Skin epidermis (tissue), 12 donors: ENCODE measurements around the gene MPC2.

Source experiments
- H3K27ac ChIP-seq, 21 experiments: fragments of 200-600 bp; sonication (generic) in 11 of 21; one replicate each; pipeline ENCODE4 v1.5.0; 2020; ENCODE audit warnings: mild to moderate bottlenecking in 3 of 21, inconsistent platforms in 2 of 21, moderate library complexity in 2 of 21
- H3K4me3 ChIP-seq, 7 experiments: fragments of 200-600 bp; sonication (generic) in 2 of 7; one replicate each; pipeline ENCODE4 v1.5.0; 2020; ENCODE audit warnings: inconsistent platforms in 2 of 7, mild to moderate bottlenecking in 2 of 7, moderate library complexity in 1 of 7

Gene MPC2

DNA sequence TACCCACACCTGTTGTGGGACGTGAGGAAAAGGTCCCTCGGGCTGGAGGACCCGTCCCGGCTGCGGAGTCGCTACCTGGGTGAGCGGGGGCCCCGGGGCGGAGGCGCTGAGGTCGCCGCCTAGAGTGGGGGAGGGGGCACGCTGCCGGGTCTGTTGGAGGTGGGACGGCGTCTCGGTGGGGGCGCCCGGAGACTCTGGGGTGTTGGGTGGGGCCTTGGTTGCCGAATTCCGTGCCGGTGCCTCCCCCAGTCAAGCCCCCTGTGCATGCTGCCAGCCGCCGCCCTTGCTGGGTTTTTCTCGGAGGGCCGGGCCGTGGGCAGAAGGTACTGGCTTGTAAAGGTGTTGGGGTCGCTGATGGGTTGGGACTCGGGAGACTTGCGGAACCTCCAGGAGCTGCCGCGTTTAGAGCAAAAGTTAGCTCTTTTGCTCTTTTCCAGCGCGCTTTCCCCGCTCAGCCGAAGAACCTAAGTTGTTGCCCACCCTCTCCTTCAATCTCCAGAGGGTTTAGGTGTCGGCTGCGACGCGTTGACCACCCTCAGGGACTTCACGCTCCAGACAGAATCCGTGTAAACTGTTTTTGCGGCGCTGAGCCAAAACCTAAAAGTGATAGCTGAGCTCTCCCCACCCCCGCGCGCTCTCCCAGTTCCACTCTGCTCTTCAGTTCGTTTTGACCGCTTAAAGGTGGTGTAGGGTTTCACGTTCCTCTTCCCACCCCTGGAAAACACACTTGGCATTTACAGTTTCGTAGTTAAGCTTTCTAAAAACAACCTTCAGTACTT is at the start of gene MPC2:
Gene MPC2, minus strand, starts transcription at position 143 of the 779 bp plus-strand sequence. CDS start 1,231 bp downstream, outside the sequence.
- Histone ChIP-seq H3K27ac (peak within 1 kb of the TSS; percentile 71 to 98 (median 95)), H3K4me3 (peak within 1 kb of the TSS; percentile 57 to 100 (median 88))

DNA sequence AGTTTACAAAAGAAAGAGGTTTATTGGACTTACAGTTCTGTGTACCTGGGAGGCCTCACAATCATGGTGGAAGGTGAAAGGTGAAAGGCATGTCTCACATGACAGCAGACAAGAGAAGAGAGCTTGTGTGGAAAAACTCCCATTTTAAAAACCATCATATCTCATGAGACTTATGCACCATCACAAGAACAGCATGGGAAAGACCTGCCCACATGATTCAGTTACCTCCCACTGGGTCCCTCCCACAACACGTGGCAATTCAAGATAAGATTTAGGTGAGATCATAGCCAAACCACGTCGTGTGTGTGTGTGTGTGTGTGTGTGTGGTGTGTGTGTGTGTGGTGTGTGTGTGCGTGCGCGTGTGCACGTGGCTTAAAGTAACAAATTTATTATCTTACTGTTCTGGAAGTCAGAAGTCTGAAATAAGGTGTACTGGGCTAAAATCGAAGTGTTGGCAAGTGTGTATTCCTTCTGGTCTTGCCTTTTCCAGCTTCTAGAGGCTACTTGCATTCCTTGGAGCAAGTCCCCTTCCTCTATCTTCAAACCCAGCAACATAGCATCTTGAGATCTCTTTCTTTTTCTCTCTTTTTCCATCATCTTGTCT is 48.1 kb upstream of the MPC2 start:
- no peak overlapping the region for H3K4me3 ChIP-seq
- no peak overlapping the region for H3K27ac ChIP-seq

DNA sequence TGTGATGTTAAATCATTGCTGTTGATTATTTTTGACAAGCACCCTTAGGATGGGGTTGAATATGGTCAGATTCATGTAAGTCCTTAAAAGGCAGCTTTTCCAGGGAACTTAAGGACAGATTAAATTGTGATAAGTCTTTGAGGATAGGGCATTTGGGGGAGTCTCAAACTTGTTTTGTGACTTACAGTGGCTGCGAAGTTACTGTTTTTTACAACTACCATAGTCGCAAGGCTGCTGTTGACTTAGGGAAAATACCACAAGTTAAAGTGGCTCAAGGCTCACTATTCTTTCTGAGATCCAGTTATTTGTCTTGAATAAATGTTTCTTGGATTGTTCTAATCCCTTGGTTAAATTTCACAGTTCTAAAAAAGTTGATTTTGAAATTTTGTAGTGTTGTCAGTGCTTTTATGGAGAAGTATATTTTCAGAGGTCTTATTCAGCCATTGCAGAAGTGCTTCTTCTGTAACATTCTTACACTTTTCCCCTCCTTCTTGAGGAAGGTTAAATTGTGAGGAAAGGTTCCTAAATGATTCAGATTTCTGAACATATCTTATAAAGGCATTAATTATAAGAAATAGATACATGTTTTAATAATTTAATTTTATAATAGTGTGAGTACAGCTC is 47.0 kb upstream of the MPC2 start:
- Histone ChIP-seq H3K4me3 (no peak overlapping the region), H3K27ac (no peak overlapping the region)

DNA sequence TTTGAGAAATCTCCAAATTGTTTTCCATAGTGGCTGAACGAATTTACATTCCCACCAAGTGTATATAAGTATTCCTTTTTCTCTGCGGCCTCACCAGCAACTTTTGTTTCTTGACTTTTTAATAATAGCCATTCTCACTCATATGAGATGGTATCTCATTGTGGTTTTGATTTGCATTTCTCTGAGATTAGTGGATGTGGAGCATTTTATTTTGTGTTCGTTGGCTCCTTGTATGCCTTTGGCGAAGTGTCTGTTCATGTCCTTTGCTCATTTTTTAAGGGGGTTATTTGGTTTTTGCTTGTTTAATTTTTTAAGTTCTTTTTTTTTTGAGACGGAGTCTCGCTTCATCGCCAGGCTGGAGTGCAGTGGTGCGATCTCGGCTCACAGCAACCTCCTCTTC is 45.1 kb upstream of the MPC2 start:
- no peak overlapping the region for H3K4me3 ChIP-seq
- H3K27ac ChIP-seq, result no peak overlapping the region

DNA sequence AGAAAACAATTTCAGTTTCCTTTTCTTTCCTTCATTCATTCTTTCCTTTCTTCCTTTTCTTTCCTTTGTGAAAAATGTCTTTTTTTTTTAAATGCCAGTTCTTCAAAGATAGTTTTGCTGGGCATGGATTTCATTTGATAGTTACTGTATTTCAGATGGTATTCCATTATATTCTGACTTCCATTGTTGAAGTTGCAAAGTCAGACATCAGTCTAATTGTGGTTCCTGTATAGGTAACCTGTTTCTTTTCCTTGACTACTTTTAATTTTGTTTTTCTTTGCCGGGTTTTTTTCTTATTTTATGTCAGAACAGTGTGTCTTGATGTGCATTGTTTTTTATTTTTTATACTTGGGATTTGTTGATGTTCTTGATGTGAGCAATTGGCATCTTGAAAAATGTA is 40.4 kb upstream of the MPC2 start:
- H3K27ac ChIP-seq, result no peak overlapping the region
- H3K4me3 ChIP-seq, result no peak overlapping the region

DNA sequence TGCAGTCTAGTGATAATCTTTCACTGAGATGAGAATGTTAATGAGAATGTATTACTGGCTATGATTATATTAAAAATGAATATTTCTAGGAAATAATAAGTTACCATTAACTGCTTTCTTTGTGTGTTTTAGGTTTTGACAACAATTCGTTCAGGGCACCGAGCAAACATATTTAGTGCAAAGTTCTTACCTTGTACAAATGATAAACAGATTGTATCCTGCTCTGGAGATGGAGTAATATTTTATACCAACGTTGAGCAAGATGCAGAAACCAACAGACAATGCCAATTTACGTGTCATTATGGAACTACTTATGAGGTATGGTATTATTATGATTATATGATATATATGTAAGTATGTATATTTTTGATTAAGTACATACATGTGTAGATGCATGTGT is 37.8 kb upstream of the MPC2 start:
- Histone ChIP-seq H3K4me3 (no peak overlapping the region), H3K27ac (no peak overlapping the region)

DNA sequence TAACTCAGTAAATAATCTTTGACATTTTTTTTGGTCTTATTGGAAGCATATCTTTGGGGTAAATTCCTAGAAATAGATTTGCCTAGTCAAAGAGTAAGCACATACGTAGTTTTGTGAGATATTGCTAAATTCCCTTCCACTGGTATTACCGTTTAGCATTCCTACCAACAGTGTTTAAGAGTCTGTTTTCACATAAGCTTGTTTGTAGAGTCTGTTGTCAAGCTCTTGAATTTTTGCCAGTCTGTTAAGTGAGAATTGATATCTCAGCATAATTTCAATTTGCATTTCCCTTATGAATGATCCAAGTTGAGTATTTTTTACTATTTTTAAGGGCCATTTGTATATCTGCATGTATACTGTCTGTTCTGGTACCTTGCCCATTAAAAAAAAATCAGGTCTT is 37.0 kb upstream of the MPC2 start:
- H3K4me3 ChIP-seq, result no peak overlapping the region
- H3K27ac ChIP-seq, result no peak overlapping the region

DNA sequence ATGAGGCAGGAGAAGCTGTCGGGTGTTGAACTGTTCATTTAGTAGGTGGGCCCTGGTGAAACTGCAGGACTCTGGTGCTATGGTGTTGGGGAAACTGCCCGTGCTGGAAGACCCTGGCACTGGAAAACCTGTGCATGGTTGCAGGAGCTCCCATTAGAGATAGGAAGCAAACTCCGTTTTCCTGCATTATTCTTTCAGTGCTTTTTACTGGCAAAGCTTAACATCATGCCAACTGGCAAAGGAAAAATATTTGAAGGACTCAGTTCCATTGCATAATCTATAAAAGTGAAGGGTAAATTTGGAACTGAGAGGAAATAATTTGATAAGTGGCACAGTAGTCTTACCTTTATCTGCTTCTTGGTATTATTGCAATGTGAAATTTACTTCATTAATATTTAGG is 31.7 kb upstream of the MPC2 start:
- Histone ChIP-seq H3K27ac (no peak overlapping the region), H3K4me3 (no peak overlapping the region)

DNA sequence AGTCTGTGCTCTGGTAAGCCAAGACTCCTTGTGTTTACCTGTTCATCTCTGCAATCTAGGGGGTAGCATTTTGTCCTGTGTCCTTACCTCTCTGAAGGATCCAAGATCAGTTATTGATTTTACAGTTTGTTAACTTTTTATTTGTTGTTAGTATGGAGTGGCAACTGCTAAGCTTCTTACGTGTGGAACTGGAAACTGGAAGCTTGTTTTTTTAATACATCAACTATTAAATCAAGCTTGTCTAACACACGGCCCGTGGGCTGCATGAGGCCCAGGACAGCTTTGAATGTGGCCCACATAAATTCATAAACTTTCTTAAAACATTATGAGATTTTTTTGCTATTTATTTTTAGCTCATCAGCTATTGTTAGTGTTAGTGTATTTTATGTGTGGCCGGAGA is 29.2 kb upstream of the MPC2 start:
- Histone ChIP-seq H3K27ac (no peak overlapping the region), H3K4me3 (no peak overlapping the region)

DNA sequence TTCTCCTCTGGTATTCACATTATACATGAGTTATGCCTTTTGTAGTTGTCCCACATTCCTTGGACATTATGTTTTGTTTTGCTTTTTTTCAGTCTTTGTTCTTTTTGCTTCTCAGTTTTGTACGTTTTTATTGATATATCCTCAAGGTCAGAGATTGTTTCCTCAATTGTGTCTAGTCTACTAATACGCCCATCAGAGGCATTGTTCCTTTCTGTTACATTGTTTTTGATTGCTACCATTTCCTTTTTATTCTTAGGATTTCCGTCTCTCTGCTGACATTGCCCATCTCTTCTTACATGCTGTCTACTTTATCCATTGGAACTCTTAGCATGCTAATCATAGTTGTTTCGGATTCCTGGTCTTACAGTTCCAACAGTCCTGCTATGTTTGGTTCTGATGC is 27.8 kb upstream of the MPC2 start:
- Histone ChIP-seq H3K4me3 (no peak overlapping the region), H3K27ac (no peak overlapping the region)

DNA sequence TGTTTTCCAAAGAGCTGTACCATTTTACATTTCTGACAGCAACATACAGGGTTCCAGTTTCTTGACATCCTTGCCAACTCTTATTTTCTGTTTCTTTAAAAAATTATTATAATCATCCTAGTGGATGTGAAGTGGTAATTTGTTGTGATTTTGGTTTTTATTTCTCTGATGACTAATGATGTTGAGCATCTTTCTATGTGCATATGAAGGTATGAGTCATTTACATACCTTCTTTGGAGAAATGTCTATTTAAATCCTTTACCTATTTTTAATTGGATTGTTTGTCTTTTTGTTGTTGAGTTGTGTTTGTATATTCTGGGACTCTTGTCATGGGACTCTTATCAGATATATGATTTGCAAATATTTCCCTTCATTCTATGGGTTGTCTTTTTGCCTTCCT is 20.8 kb upstream of the MPC2 start:
- H3K27ac ChIP-seq, result no peak overlapping the region

DNA sequence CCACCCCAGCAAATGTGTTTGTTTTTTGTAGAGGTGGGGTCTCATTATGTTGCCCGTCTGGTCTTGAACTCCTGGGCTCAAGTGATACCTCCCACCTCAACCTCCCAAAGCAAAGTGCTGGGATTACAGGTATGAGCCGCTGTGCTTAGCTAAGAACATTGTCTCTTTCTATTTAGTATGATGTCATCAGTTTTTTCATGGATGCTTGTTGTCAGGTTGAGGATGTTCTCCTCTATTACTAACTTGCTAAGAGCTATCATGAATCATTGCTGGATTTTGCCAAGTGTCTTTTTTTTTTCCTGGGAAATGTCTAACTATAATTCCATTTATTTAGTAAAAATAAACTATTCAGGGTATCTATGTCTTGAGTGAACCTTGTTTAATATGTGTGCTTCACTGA is 19.0 kb upstream of the MPC2 start:
- Histone ChIP-seq H3K4me3 (no peak overlapping the region), H3K27ac (no peak overlapping the region)

More for the DNA sequence above, 20.8 kb upstream of the MPC2 start:
- no peak overlapping the region for H3K4me3 ChIP-seq

DNA sequence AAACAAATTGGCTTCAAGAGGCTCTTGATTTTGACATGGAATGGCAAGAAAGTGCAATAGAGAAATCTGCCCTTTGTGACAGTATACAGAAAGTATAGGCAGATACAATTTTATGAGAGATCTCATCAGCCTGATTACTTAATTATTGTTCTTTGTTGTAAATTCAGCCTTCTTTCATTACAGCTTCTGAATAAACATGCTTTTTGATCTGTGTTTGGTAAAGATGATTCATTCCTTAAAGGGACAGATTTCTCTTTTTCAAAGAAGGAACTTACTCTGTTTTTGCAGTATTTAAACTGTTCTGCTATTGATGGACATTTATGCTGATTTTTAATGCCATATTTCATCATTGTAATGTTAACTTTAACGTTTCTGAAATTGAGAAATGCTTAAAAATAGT is 13.7 kb upstream of the MPC2 start:
- no peak overlapping the region for H3K27ac ChIP-seq
- H3K4me3 ChIP-seq, result no peak overlapping the region

DNA sequence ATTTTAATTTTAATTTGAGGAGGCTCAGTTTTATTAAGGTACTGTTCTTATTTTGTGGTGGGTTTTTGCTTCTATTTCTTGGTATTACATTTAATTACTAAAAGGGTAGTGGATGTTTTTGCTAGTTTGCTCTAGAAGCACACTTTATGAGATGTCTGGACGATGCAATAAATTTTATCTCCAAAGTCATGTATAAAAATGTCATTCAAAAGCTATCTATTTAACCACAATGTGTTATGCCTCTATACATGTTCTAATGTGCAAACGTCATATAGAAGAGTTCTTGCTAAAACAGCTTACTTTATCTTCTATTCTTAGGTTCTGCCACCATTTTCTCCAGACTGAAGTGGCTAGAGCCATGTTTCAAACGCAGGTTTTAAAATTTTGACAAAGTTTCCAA is 12.9 kb upstream of the MPC2 start:
- Histone ChIP-seq H3K27ac (no peak overlapping the region), H3K4me3 (no peak overlapping the region)

DNA sequence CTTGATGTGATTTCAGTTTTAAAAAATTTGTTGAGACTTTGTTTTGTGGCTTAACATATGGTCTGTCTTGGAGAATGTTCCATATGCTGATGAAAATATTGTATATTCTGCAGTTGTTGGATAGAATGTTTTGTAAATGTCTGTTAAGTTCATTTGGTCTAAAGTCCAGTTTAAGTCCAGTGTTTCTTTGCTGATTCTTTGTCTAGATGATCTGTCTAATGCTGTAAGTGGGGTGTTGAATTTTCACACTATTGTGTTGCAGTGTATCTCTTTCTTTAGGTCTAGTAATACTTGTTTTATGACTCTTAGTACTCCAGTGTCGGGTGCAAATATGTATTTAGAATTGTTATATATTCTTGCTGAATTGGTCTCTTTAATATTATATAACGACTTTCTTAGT is 10.9 kb upstream of the MPC2 start:
- Histone ChIP-seq H3K27ac (no peak overlapping the region), H3K4me3 (no peak overlapping the region)

DNA sequence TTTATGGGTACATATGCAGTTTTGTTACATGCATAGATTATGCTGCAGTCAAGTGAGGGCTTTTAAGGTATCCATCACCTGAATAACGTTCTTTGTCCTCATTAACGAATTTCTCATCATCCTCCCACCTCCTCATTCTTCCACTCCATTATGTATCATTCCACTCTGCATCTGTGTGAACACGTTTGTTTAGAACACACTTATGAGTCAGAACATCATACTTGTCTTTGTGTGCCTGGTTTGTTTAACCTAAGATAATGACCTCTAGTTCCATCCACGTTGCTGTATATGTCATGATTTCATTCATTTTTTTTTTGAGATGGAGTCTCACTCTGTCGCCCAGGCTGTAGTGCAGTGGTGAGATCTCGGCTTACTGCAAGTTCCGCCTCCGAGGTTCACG is 6.7 kb upstream of the MPC2 start:
- Histone ChIP-seq H3K27ac (no peak overlapping the region), H3K4me3 (no peak overlapping the region)

DNA sequence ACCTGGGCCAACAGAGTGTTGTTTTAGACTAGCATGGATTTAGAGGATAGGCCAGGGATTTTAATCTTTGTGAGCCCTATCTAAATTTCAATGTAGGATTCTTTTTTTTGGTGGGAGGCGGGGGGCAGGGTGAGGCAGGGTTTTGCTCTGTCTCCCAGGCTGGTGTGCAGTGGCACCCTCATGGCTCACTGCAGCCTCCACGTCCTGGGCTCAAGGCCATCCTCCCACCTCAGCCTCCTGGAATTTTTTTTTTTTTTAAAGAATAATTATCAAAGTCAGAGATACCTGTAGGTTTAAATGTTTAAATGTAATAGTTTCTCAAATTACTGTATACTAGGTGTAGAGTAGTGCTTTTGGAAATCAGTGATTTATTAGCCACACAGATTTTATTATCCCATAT is 3.4 kb upstream of the MPC2 start:
- H3K27ac ChIP-seq, result no peak overlapping the region

DNA sequence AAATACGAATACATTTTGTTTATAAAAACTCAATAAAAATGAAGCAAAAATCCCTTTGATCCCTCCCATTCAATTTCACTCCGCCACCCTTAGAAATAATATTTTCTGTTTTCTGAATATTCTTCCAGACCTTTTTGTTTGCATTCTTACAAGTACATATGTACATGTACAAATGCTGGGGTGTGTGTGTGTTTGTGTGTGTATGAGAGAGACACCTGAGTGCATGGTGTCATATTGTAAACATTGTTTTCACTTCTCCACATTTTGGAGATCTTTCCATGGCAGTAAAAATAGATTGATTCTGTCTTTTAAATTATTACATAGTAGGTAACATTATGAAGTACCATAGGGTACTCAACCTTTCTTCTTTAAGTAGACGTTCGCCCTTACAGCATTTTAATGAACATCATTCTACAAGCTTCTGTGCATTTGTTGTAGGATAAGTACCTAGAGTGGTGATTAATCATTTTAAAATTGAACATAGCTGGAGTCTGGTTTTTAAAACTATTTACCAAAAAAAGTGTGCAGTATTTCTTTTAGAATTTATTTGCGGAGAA is 1.3 kb upstream of the MPC2 start:
- Histone ChIP-seq H3K27ac (peak overlapping the region in 16 of 21 experiments; percentile 87 to 98 (median 96)), H3K4me3 (peak overlapping the region in 6 of 7 experiments; percentile 65 to 100 (median 90))

More for the DNA sequence above, 3.4 kb upstream of the MPC2 start:
- H3K4me3 ChIP-seq, result no peak overlapping the region

DNA sequence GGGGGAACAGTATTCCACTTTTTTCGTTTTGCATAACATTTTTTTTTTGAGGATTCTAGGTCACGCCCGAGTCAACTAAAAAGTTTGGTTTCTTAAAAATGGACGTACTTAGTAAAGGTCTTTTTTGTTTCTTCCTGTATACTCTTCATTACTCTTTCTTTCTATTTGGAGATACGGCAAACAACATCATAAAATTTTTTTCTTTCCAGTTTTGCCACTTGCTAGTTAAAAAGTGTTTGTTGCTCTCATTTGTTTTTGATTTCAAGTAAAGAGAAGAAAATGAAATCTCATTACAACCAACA is 788 bp upstream of the MPC2 start:
- Histone ChIP-seq H3K27ac (peak overlapping the region in 19 of 21 experiments; percentile 71 to 98 (median 96)), H3K4me3 (peak overlapping the region; percentile 57 to 100 (median 88))

DNA sequence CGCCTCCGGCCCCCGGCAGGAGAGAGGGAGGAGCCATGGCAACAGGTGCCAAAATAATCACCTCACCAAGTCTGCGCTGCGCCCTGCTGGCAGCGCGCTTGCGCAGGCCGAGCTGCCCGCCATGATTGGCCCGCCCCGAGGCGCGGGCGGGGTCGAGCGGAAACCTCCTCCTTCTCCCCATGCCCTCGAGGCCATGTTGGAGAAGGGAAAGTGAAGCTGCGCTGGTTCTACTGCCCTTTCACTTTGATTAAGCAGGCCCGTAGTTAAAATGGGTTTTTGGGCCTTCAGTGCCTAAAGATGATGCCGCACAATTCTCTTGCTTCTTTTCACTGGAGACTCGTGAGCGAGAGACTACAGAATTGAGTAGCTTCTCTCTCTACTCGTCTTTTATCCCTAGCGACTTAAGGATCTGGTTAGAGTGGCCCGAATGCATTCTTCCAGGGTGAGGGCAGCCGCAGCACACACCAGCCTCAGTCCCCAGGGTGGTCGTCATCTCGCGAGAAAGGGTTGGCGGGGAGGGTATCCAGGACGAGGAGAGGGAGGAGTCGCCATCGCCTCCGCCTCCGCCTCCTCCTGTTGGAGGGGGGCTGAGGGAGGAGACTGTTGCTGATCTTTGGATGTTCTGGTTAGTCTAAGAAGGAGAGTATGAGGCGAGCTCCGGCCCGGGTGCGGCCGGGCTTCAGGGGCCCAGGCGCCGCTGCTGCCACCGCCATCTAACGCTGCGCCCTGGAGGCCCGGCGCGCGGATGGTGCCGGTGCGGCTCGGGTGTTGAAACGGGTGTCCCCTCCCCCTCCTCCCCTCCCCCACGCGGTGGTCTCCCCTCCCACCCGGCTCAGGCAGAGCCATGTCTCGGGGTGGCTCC is 573 bp downstream of the MPC2 start, which contains the start of gene DCAF6:
Gene DCAF6, plus strand, starts transcription at position 616 of the 862 bp plus-strand sequence. Its CDS starts 229 bp downstream, at position 845.
- H3K27ac ChIP-seq, result peak within 1 kb of the TSS; percentile 71 to 98 (median 95)
- peak within 1 kb of the TSS; percentile 57 to 100 (median 88) for H3K4me3 ChIP-seq
